HAP-1 (cell line): Measurements from ENCODE around the gene FNDC3B.
"Not testable (repeated sequence)": the region's sequence is repeated elsewhere in the genome, so short reads cannot be mapped to it uniquely, and the experiment has no call there.

Experiments
- DNase-seq, 2 experiments: peaks; one replicate each; pipeline ENCODE4 v3.0.0-alpha.2; 2016 to 2020; ENCODE audit warnings: low spot score in 2 of 2
- H3K27me3 ChIP-seq: fragments of 250-450 bp; sonication (Bioruptor Pico); 2 replicates; pipeline ENCODE4 v1.5.1; 2020; ENCODE audit warnings: low read depth, mild to moderate bottlenecking, moderate library complexity
- H3K36me3 ChIP-seq: fragments of 250-450 bp; sonication (Bioruptor Pico); replicated peaks from 2 replicates; pipeline ENCODE4 v1.5.1; 2020; ENCODE audit warnings: mild to moderate bottlenecking
- H3K4me1 ChIP-seq: fragments of 250-450 bp; sonication (Bioruptor Pico); 2 replicates; pipeline ENCODE4 v1.5.1; 2020; ENCODE audit warnings: mild to moderate bottlenecking
- H3K4me3 ChIP-seq: fragments of 250-450 bp; sonication (Bioruptor Pico); 2 replicates; pipeline ENCODE4 v1.5.1; 2020; ENCODE audit warnings: mild to moderate bottlenecking, moderate library complexity
- H3K9me3 ChIP-seq: fragments of 250-450 bp; sonication (Bioruptor Pico); 2 replicates; pipeline ENCODE4 v1.5.1; 2020; ENCODE audit warnings: mild to moderate bottlenecking, moderate library complexity
- in situ Hi-C: fragments of 300-500 bp; cut with MboI; formaldehyde crosslinking; loops from 3 replicates; pipeline ENCODE4 v1.14.3; 2020; ENCODE audit warnings: low sequenced_read_pairs, inconsistent platforms, mixed read lengths

The FNDC3B gene

GRCh38 chr3:172235698-172236097 is 196.3 kb downstream of the FNDC3B start:
- Histone ChIP-seq H3K27me3 (no peaks in the 10 kb centered on the region), H3K4me3 (no peak overlapping the region), H3K4me1 (peaks cover 10% of the 10 kb centered on the region), H3K9me3 (no peaks in the 10 kb centered on the region), H3K36me3 (no peaks in the 10 kb centered on the region; the same call in 1 of the 2 replicates)
- no peak for DNase-seq
- in situ Hi-C loops: no loop called here

GRCh38 chr3:172236771-172237742 is 197.7 kb downstream of the FNDC3B start:
- DNase-seq: no peak
- Histone ChIP-seq H3K9me3 (peaks cover 7% of the 10 kb centered on the region), H3K27me3 (no peaks in the 10 kb centered on the region), H3K4me3 (no peak overlapping the region), H3K4me1 (peaks cover 10% of the 10 kb centered on the region), H3K36me3 (no peaks in the 10 kb centered on the region; the same call in 1 of the 2 replicates)
- in situ Hi-C loops: no loop called here

- no peak for DNase-seq
- Histone ChIP-seq H3K36me3 (no peaks in the 10 kb centered on the region; the same call in 1 of the 2 replicates), H3K27me3 (no peaks in the 10 kb centered on the region), H3K4me1 (peaks cover 7% of the 10 kb centered on the region), H3K4me3 (no peak overlapping the region), H3K9me3 (peaks cover 17% of the 10 kb centered on the region)
- in situ Hi-C loops: no loop called here
Measured at GRCh38 chr3:172238188-172238587, 198.8 kb downstream of the FNDC3B start.

- peaks cover 18% of the 10 kb centered on the region for H3K9me3 ChIP-seq
- no peaks in the 10 kb centered on the region for H3K4me1 ChIP-seq
- no peaks in the 10 kb centered on the region for H3K27me3 ChIP-seq
- no peak for DNase-seq
- no peak overlapping the region for H3K4me3 ChIP-seq
- H3K36me3 ChIP-seq: no peaks in the 10 kb centered on the region; the same call in 1 of the 2 replicates
- in situ Hi-C loops: no loop called here
Measured at GRCh38 chr3:172239218-172239790, 199.9 kb downstream of the FNDC3B start.

- no peak for DNase-seq
- H3K9me3 ChIP-seq: peaks cover 18% of the 10 kb centered on the region
- no peaks in the 10 kb centered on the region for H3K27me3 ChIP-seq
- in situ Hi-C loops: no loop called here
- H3K36me3 ChIP-seq: no peaks in the 10 kb centered on the region; the same call in 1 of the 2 replicates
- H3K4me1 ChIP-seq: no peaks in the 10 kb centered on the region
- H3K4me3 ChIP-seq: no peak overlapping the region
Measured at GRCh38 chr3:172241405-172241804, 202.0 kb downstream of the FNDC3B start.

- H3K4me1 ChIP-seq, in situ Hi-C loops, H3K27me3 ChIP-seq, H3K4me3 ChIP-seq, H3K36me3 ChIP-seq: not testable (repeated sequence)
- peaks cover 18% of the 10 kb centered on the region for H3K9me3 ChIP-seq
- peak in 1 of 2 experiments; percentile 12 for DNase-seq
Measured at GRCh38 chr3:172242471-172242870, 203.1 kb downstream of the FNDC3B start.

GRCh38 chr3:172243376-172243775 is 204.0 kb downstream of the FNDC3B start:
- H3K4me1 ChIP-seq, DNase-seq, in situ Hi-C loops, H3K4me3 ChIP-seq, H3K36me3 ChIP-seq, H3K27me3 ChIP-seq: not testable (repeated sequence)
- H3K9me3 ChIP-seq: peaks cover 18% of the 10 kb centered on the region

- no peak overlapping the region for H3K4me3 ChIP-seq
- no peak for DNase-seq
- peaks cover 18% of the 10 kb centered on the region for H3K9me3 ChIP-seq
- no peaks in the 10 kb centered on the region; the same call in 1 of the 2 replicates for H3K36me3 ChIP-seq
- H3K4me1 ChIP-seq: no peaks in the 10 kb centered on the region
- no peaks in the 10 kb centered on the region for H3K27me3 ChIP-seq
- in situ Hi-C loops: no loop called here
Measured at GRCh38 chr3:172244011-172244410, 204.6 kb downstream of the FNDC3B start.

GRCh38 chr3:172245241-172245640 is 205.9 kb downstream of the FNDC3B start:
- H3K27me3 ChIP-seq: no peaks in the 10 kb centered on the region
- H3K4me3 ChIP-seq: no peak overlapping the region
- in situ Hi-C loops: no loop called here
- no peak for DNase-seq
- no peaks in the 10 kb centered on the region for H3K4me1 ChIP-seq
- H3K36me3 ChIP-seq: no peaks in the 10 kb centered on the region; the same call in 1 of the 2 replicates
- H3K9me3 ChIP-seq: peaks cover 18% of the 10 kb centered on the region

GRCh38 chr3:172246107-172246844 is 206.9 kb downstream of the FNDC3B start:
- in situ Hi-C loops: no loop called here
- DNase-seq: no peak

GRCh38 chr3:172247525-172248274 is 208.3 kb downstream of the FNDC3B start:
- no peak for DNase-seq
- in situ Hi-C loops: no loop called here
- no peak overlapping the region for H3K4me3 ChIP-seq
- peaks cover 4% of the 10 kb centered on the region for H3K9me3 ChIP-seq
- H3K4me1 ChIP-seq: no peaks in the 10 kb centered on the region
- no peaks in the 10 kb centered on the region for H3K27me3 ChIP-seq
- no peaks in the 10 kb centered on the region for H3K36me3 ChIP-seq

More at GRCh38 chr3:172246107-172246844, 206.9 kb downstream of the FNDC3B start:
- Histone ChIP-seq H3K4me1 (no peaks in the 10 kb centered on the region), H3K9me3 (peaks cover 15% of the 10 kb centered on the region), H3K36me3 (no peaks in the 10 kb centered on the region), H3K27me3 (no peaks in the 10 kb centered on the region), H3K4me3 (no peak overlapping the region)

- no peak for DNase-seq
- Histone ChIP-seq H3K36me3 (no peaks in the 10 kb centered on the region), H3K27me3 (no peaks in the 10 kb centered on the region), H3K4me3 (no peak overlapping the region), H3K9me3 (no peaks in the 10 kb centered on the region), H3K4me1 (no peaks in the 10 kb centered on the region)
- in situ Hi-C loops: no loop called here
Measured at GRCh38 chr3:172249039-172249438, 209.7 kb downstream of the FNDC3B start.

- in situ Hi-C loops: no loop called here
- no peaks in the 10 kb centered on the region for H3K27me3 ChIP-seq
- H3K9me3 ChIP-seq: no peaks in the 10 kb centered on the region
- DNase-seq: no peak
- H3K36me3 ChIP-seq: no peaks in the 10 kb centered on the region
- no peaks in the 10 kb centered on the region for H3K4me1 ChIP-seq
- H3K4me3 ChIP-seq: no peak overlapping the region
Measured at GRCh38 chr3:172251211-172251610, 211.8 kb downstream of the FNDC3B start.
